Naive B cell (primary cell): ENCODE results near the gene IPO9. TPM values are rescaled to one million over a fixed set of nuclear protein-coding genes. Genes with fewer than 3 reads are reported as not detected.
A peak's percentile ranks its signal among the peaks of the same experiment; 100 is the strongest.

ENCODE experiments used
- ATAC-seq, 2 donors: fragments of 150-1000 bp; cut with Tn5 transposase; 2 replicates each; pipeline ENCODE4 v1.10.0; 2021; ENCODE audit warnings: low read depth in 2 of 2, mild to moderate bottlenecking in 2 of 2, moderate library complexity in 2 of 2
- DNase-seq: peaks from one replicate; pipeline ENCODE4 v3.0.0; 2022
- H3K27ac Mint-ChIP-seq, 6 donors: one replicate each; pipeline ENCODE4 v1.8.0; 2020 to 2022; ENCODE audit warnings: mild to moderate bottlenecking in 6 of 6, mixed read lengths in 6 of 6, moderate library complexity in 5 of 6, inconsistent platforms in 2 of 6
- H3K27me3 Mint-ChIP-seq, 3 donors: one replicate each; pipeline ENCODE4 v1.8.0; 2021 to 2022; ENCODE audit warnings: mixed read lengths in 3 of 3, mild to moderate bottlenecking in 1 of 3
- H3K36me3 Mint-ChIP-seq, 2 donors: one replicate each; pipeline ENCODE4 v1.8.0; 2020 to 2022; ENCODE audit warnings: mixed read lengths in 2 of 2, inconsistent platforms in 1 of 2, mild to moderate bottlenecking in 1 of 2
- H3K4me1 Mint-ChIP-seq, 3 donors: one replicate each; pipeline ENCODE4 v1.8.0; 2020 to 2022; ENCODE audit warnings: mixed read lengths in 3 of 3, inconsistent platforms in 1 of 3, mild to moderate bottlenecking in 1 of 3, moderate library complexity in 1 of 3
- H3K4me3 Mint-ChIP-seq, 8 donors: one replicate each; pipeline ENCODE4 v1.8.0; 2020 to 2022; ENCODE audit warnings: mild to moderate bottlenecking in 8 of 8, mixed read lengths in 8 of 8, moderate library complexity in 8 of 8, inconsistent platforms in 2 of 8
- H3K9me3 Mint-ChIP-seq, 7 donors: one replicate each; pipeline ENCODE4 v1.8.0; 2020 to 2022; ENCODE audit warnings: mixed read lengths in 7 of 7, mild to moderate bottlenecking in 5 of 7, inconsistent platforms in 2 of 7, moderate library complexity in 1 of 7
- polyA plus RNA-seq, 6 donors: library from polyadenylated mRNA; unstranded; fragments of 300-500 nt; fragmentation: Illumina TruSeq; gene quantifications; one replicate each; pipeline ENCODE4 v1.2.3, GENCODE V29; 2021; ENCODE audit warnings: low read depth in 6 of 6

Gene IPO9
- polyA plus RNA-seq, 6 donors from 2014 or later = 13.6 to 30.0 (median 18.0) TPM

- ATAC-seq (no peak), DNase-seq (no peak)
- Mint-ChIP-seq H3K36me3 (peaks cover 9 to 14% of the 10 kb centered on the region in 2 donors), H3K27ac (peak overlapping the region in 3 of 6 donors; percentile 50 to 82 (median 71)), H3K27me3 (no peaks in the 10 kb centered on the region), H3K4me3 (no peak overlapping the region), H3K4me1 (peaks cover 0 to under 1% (median under 1%) of the 10 kb centered on the region in 3 donors), H3K9me3 (no peaks in the 10 kb centered on the region)
Measured at GRCh38 chr1:201876148-201876818, 47.3 kb downstream of the IPO9 start.

GRCh38 chr1:201877877-201878401 is 49.0 kb downstream of the IPO9 start:
- DNase-seq = peak; percentile 21
- ATAC-seq = no peak
- no peak overlapping the region for H3K4me3 Mint-ChIP-seq
- no peaks in the 10 kb centered on the region for H3K9me3 Mint-ChIP-seq
- H3K36me3 Mint-ChIP-seq = peaks cover 2 to 5% of the 10 kb centered on the region in 2 donors
- H3K27ac Mint-ChIP-seq = peak overlapping the region in 1 of 6 donors; percentile 44
- H3K27me3 Mint-ChIP-seq = no peaks in the 10 kb centered on the region
- H3K4me1 Mint-ChIP-seq = peaks cover 4 to 11% (median 10%) of the 10 kb centered on the region in 3 donors

DNA sequence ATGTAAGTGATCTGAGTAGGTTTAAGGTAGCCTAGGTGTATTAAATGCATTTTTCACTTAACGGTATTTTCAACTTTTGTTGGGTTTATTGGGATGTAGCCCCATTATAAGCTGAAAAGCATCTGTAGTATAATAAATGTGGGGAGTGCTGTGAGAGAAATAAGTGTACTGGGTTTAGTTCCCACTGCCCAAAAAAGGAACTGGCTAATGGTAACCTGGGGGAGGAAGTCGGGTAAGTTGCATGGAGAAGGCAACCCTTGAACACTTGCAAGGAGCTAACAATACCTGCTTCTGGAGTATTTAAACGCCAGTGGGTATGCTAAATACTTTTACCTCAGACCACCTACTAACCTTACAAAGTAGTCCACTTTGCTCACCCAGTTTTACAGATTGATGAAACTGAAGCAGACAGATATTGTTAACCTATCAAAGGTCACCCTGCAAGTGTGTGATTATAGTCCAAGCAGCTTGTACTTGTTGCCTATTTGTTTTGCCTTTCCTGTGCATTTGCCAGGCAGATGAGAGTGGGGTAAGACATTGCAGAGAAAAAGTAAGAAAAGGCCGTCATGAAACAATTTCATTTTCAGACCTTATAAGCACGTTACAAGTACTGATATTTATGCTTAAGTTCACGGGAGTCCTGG is 52.1 kb downstream of the IPO9 start:
- peaks cover 15 to 27% (median 26%) of the 10 kb centered on the region in 3 donors for H3K4me1 Mint-ChIP-seq
- H3K36me3 Mint-ChIP-seq = no peaks in the 10 kb centered on the region
- H3K27ac Mint-ChIP-seq = peak overlapping the region in 1 of 6 donors; percentile 86
- H3K4me3 Mint-ChIP-seq = no peak overlapping the region
- no peak for ATAC-seq
- DNase-seq = no peak
- H3K27me3 Mint-ChIP-seq = peaks cover 0 to 5% (median 0%) of the 10 kb centered on the region in 3 donors
- H3K9me3 Mint-ChIP-seq = no peaks in the 10 kb centered on the region

GRCh38 chr1:201881617-201882016 is 52.7 kb downstream of the IPO9 start:
- no peak for ATAC-seq
- no peaks in the 10 kb centered on the region for H3K9me3 Mint-ChIP-seq
- H3K4me1 Mint-ChIP-seq = peaks cover 15 to 27% (median 26%) of the 10 kb centered on the region in 3 donors
- DNase-seq = no peak
- H3K36me3 Mint-ChIP-seq = no peaks in the 10 kb centered on the region
- H3K27ac Mint-ChIP-seq = peak overlapping the region in 1 of 6 donors; percentile 86
- peaks cover 2 to 9% (median 2%) of the 10 kb centered on the region in 3 donors for H3K27me3 Mint-ChIP-seq
- H3K4me3 Mint-ChIP-seq = peak overlapping the region in 1 of 8 donors; percentile 16

DNA sequence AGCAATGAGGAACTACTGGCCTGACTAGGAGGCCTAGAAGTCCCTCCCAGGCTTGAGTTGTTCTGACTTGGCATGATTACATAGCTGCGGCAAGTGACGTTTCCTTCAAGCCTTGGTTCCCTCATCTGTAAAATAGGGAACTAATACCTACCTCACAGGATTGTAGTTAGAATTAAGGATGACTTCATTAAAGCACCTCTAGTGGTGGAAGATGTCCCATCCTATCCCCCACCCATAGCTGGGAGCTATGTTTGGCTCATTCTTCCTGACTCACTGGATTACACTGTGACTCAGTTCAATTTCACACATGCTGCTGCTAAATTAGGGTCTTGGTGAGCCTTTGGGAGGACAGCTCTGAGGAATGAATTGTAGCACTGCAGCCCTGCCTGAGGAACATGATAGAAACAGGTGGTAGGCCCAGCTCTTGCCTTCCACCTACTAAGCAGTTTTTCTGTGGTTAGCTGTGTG is 53.7 kb downstream of the IPO9 start:
- ATAC-seq (peak; percentile 94 to 95), DNase-seq (peak; percentile 58)
- H3K4me3 Mint-ChIP-seq = no peak overlapping the region
- peaks cover 11 to 20% (median 11%) of the 10 kb centered on the region in 3 donors for H3K27me3 Mint-ChIP-seq
- no peaks in the 10 kb centered on the region for H3K36me3 Mint-ChIP-seq
- peaks cover 15 to 27% (median 26%) of the 10 kb centered on the region in 3 donors for H3K4me1 Mint-ChIP-seq
- peak overlapping the region in 3 of 6 donors; percentile 46 to 93 (median 84) for H3K27ac Mint-ChIP-seq
- no peaks in the 10 kb centered on the region for H3K9me3 Mint-ChIP-seq

GRCh38 chr1:201883266-201883665 is 54.3 kb downstream of the IPO9 start:
- no peak overlapping the region for H3K4me3 Mint-ChIP-seq
- H3K36me3 Mint-ChIP-seq = no peaks in the 10 kb centered on the region
- H3K4me1 Mint-ChIP-seq = peaks cover 15 to 29% (median 26%) of the 10 kb centered on the region in 3 donors
- no peaks in the 10 kb centered on the region for H3K9me3 Mint-ChIP-seq
- H3K27me3 Mint-ChIP-seq = peaks cover 16 to 25% (median 17%) of the 10 kb centered on the region in 3 donors
- H3K27ac Mint-ChIP-seq = peak overlapping the region in 3 of 6 donors; percentile 44 to 93 (median 67)
- DNase-seq = no peak
- ATAC-seq = no peak

- no peaks in the 10 kb centered on the region for H3K9me3 Mint-ChIP-seq
- peak overlapping the region in 2 of 6 donors; percentile 9 to 27 for H3K27ac Mint-ChIP-seq
- DNase-seq (no peak), ATAC-seq (peak; percentile 23 to 26)
- peaks cover 15 to 30% (median 26%) of the 10 kb centered on the region in 3 donors for H3K4me1 Mint-ChIP-seq
- peaks cover 16 to 27% (median 20%) of the 10 kb centered on the region in 3 donors for H3K27me3 Mint-ChIP-seq
- no peaks in the 10 kb centered on the region for H3K36me3 Mint-ChIP-seq
- no peak overlapping the region for H3K4me3 Mint-ChIP-seq
Measured at GRCh38 chr1:201883786-201884185, 54.8 kb downstream of the IPO9 start.

DNA sequence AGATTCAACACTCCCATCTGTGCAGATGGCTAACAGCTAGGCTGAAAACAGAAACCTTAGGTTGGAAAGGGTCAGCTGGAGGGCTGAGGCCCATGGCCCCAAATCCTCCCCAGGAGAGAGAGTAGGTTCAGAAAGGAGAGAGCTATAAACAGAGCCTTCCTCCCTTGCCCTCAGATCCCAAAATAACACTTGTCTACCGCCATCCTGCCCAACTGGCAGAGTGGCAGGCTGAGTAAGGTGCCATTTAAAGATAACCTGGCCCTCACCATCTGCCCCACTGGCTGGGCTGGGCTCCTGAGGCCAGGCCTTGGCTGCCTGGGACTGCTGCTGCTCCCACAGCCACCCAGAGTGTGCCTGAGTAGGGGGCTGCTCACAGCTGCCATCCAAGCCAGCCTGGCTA is 55.5 kb downstream of the IPO9 start:
- H3K9me3 Mint-ChIP-seq = peaks cover 0 to under 1% (median 0%) of the 10 kb centered on the region in 7 donors
- DNase-seq = no peak
- H3K27ac Mint-ChIP-seq = no peak overlapping the region

DNA sequence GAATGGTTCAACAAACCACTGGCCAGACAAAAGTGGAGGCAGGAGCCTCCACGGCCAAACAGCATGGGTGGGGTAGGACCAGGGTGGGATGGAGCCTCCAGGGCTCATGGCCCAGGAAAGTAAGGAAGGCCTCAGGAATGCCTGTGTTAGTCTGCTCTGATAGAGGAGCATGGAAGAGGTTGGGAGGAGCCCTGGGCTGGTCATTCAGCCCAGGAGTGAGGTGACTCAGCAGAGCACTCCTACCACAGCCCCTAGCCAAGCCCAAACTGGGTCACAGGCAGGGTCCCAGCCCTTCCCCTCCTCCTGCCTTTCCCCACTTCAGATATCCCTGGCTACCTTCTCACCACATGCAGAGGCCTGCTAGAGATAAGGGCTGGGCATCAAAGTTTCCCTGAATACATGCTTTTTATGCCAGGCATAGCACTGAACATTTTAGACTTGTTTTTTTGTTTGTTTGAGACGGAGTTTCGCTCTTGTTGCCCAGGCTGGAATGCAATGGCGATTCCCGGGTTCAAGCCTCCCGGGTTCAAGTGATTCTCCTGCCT is 56.6 kb downstream of the IPO9 start:
- peaks cover 27 to 40% (median 30%) of the 10 kb centered on the region in 3 donors for H3K27me3 Mint-ChIP-seq
- peaks cover 0 to 3% (median 0%) of the 10 kb centered on the region in 7 donors for H3K9me3 Mint-ChIP-seq
- H3K36me3 Mint-ChIP-seq = no peaks in the 10 kb centered on the region
- DNase-seq (no peak), ATAC-seq (no peak)
- H3K4me3 Mint-ChIP-seq = peak overlapping the region in 1 of 8 donors; percentile 37
- H3K4me1 Mint-ChIP-seq = peaks cover 21 to 37% (median 30%) of the 10 kb centered on the region in 3 donors
- no peak overlapping the region for H3K27ac Mint-ChIP-seq

More for the DNA sequence above, 55.5 kb downstream of the IPO9 start:
- no peak for ATAC-seq
- Mint-ChIP-seq H3K4me1 (peaks cover 17 to 31% (median 27%) of the 10 kb centered on the region in 3 donors), H3K4me3 (no peak overlapping the region), H3K27me3 (peaks cover 17 to 30% (median 21%) of the 10 kb centered on the region in 3 donors), H3K36me3 (no peaks in the 10 kb centered on the region)

DNA sequence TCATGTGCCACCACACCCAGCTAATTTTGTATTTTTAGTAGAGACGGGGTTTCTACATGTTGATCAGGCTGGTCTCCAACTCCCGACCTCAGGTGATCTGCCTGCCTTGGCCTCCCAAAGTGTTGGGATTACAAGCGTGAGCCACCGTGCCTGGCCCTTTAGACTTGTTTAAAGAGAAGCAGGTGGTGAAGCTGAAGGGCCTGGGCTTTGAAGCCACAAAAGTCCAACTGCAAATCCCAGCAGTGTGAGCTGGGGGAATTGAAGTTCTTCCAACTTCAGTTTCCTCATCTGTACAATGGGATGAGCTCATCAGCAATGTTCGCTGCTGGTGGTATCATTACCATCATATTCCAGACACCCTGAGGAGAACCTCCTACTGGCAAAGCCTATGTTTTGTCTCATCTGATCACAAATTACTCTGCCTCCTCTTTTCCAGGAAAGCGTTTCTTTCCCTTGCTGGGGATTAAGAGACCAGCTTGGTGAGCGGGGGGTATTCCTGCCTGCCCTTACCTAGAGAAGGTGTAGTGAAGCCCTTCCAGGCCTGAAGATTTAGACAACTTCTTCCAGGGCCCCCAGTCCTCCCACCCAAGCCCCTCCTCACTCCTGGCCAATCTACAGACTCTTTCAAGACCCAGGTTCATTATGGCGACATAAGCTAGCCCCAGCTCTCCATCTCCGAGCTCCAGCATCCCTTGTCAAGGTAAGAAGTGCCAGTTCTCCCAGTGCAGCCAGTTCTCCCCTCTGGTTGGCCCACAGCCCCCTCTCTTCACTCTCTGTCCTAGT is 57.3 kb downstream of the IPO9 start:
- Mint-ChIP-seq H3K4me1 (peaks cover 21 to 36% (median 30%) of the 10 kb centered on the region in 3 donors), H3K9me3 (peaks cover 0 to 3% (median 0%) of the 10 kb centered on the region in 7 donors), H3K27me3 (peaks cover 31 to 47% (median 37%) of the 10 kb centered on the region in 3 donors), H3K4me3 (peak overlapping the region in 1 of 8 donors; percentile 37), H3K36me3 (no peaks in the 10 kb centered on the region), H3K27ac (peak overlapping the region in 1 of 6 donors; percentile 69)
- DNase-seq (no peak), ATAC-seq (no peak)

GRCh38 chr1:201887116-201887866 is 58.3 kb downstream of the IPO9 start:
- H3K36me3 Mint-ChIP-seq = no peaks in the 10 kb centered on the region
- peaks cover 31 to 57% (median 47%) of the 10 kb centered on the region in 3 donors for H3K27me3 Mint-ChIP-seq
- no peak for ATAC-seq
- H3K4me1 Mint-ChIP-seq = peaks cover 21 to 34% (median 25%) of the 10 kb centered on the region in 3 donors
- DNase-seq = no peak
- H3K9me3 Mint-ChIP-seq = peaks cover 0 to 3% (median 0%) of the 10 kb centered on the region in 7 donors
- peak overlapping the region in 2 of 6 donors; percentile 39 to 69 for H3K27ac Mint-ChIP-seq
- H3K4me3 Mint-ChIP-seq = peak overlapping the region in 5 of 8 donors; percentile 9 to 76 (median 49)
